Measurements from ENCODE around the gene OAS2. TPM values are rescaled to one million over a fixed set of nuclear protein-coding genes. Genes with fewer than 3 reads are reported as not detected.

Gene OAS2
- total and polyA plus RNA-seq, 10 of the 15 experiments (the other 5 are each of a cell fraction or from before 2014, with no cell fraction given) = 32.4 to 290 (median 90.2) TPM

- TF ChIP-seq IKZF1 (conservative IDR thresholded peaks at IDR 0.05) = no peak
These were observed 43.2 kb downstream of the OAS2 start (continued) for GRCh38 chr12:113021500-113021899.

GRCh38 chr12:113022563-113023297, 44.4 kb downstream of the OAS2 start:
- 48% methylated on average over 3 of the region's 3 CpGs for WGBS (ENCODE audit: insufficient coverage, insufficient replicate concordance, low lambda C conversion rate, missing lambda C conversion rate)
- in situ Hi-C loops (cut with MboI) = no loop called here
- FAIRE-seq = no peak
- Histone ChIP-seq H3K4me3 (no peak overlapping the region), H3K79me2 (ENCODE audit: control insufficient read depth, insufficient read depth, low read length) (no peaks in the 10 kb centered on the region), H3K9ac (ENCODE audit: control insufficient read depth, insufficient read depth, low read length) (no peak overlapping the region), H3K36me3 (ENCODE audit: control insufficient read depth in 2 of 2, insufficient read depth in 2 of 2, low read length in 1 of 2) (no peaks in the 10 kb centered on the region), H3K27me3 (replicated peaks in 1 of 2; ENCODE audit: control insufficient read depth in 2 of 2, insufficient read depth in 2 of 2, low read length in 1 of 2) (peaks cover 0 to 3% of the 10 kb centered on the region in 2 experiments; a peak in 2 of 4 replicates), H3K4me2 (ENCODE audit: control insufficient read depth, insufficient read depth) (no peak overlapping the region), H3K9me3 (replicated peaks; ENCODE audit: control insufficient read depth, insufficient read depth, low read length) (no peaks in the 10 kb centered on the region), H3K4me1 (ENCODE audit: control insufficient read depth, insufficient read depth, low read length) (no peaks in the 10 kb centered on the region), H2AFZ (ENCODE audit: control insufficient read depth, low read depth, low read length) (no peak overlapping the region), H4K20me1 (ENCODE audit: control insufficient read depth, insufficient read depth) (no peaks in the 10 kb centered on the region), H3K27ac (ENCODE audit: control insufficient read depth, insufficient read depth) (no peak overlapping the region)
- no peak for DNase-seq (ENCODE audit: low read depth, low spot score)
- POLR2A ChIA-PET = no interaction called here
- no peak for ATAC-seq
- RAD21 ChIA-PET (ENCODE audit: unreplicated experiment) = no interaction called here
- SMC1A ChIA-PET (ENCODE audit: uncharacterized antibody, unreplicated experiment) = interaction anchor here (0.9 to 1.9 kb wide), 4 partner anchors 13 to 69 kb away, joined by 3 to 7 read pairs (median 4); no protein-coding TSS in a partner anchor
- no TSS peak for BruUV-seq (replicated peaks)
- intact Hi-C loops (cut with micrococcal nuclease; ENCODE audit: unreplicated experiment) = no loop called here
- CTCF ChIA-PET = interaction anchor here (1.3 to 2.0 kb wide), 4 partner anchors 9 to 152 kb away, joined by 4 to 9 read pairs (median 5); no protein-coding TSS in a partner anchor
- TF ChIP-seq MAX (IDR thresholded peaks at IDR 0.05; ENCODE audit: low read depth, low read length) = no peak
- no peak for TF ChIP-seq ZNF24 (IDR thresholded peaks at IDR 0.05)
- no peak for TF ChIP-seq IRF5 (IDR thresholded peaks at IDR 0.05; ENCODE audit: borderline replicate concordance)
- TF ChIP-seq FOXM1 (IDR thresholded peaks at IDR 0.05; ENCODE audit: low read depth, low read length) = no peak
- TF ChIP-seq ZBED1 (IDR thresholded peaks at IDR 0.05; ENCODE audit: borderline replicate concordance) = no peak
- TF ChIP-seq SPI1 (IDR thresholded peaks at IDR 0.05; ENCODE audit: borderline replicate concordance, insufficient read depth, low read depth, low read length) = no peak
- no peak for TF ChIP-seq KAT2A (conservative IDR thresholded peaks at IDR 0.05; ENCODE audit: control insufficient read depth, low read depth, low read length)
- no peak for TF ChIP-seq PRDM15 (CRISPR knock-in tag; IDR thresholded peaks at IDR 0.05)
- TF ChIP-seq TCF7 (IDR thresholded peaks at IDR 0.05; ENCODE audit: borderline replicate concordance) = no peak
